ENCODE results near the gene SH3GLB1. TPM values are rescaled to one million over a fixed set of nuclear protein-coding genes. Genes with fewer than 3 reads are reported as not detected.

Gene SH3GLB1
- polyA plus RNA-seq, 1 donor from 2014 or later = 67.3 TPM

GRCh38 chr1:86713477-86713876 lies 9.1 kb downstream of the SH3GLB1 start:
- no peaks in the 10 kb centered on the region for H4K20me1 ChIP-seq (ENCODE audit: insufficient read depth)
- no peaks in the 10 kb centered on the region for H3K36me3 ChIP-seq (ENCODE audit: insufficient read depth, low read length)
- H3K27ac ChIP-seq (ENCODE audit: low read length) = no peak overlapping the region
- TF ChIP-seq TAF1 (IDR thresholded peaks at IDR 0.05; ENCODE audit: low read depth) = no peak
- TF ChIP-seq POLR2AphosphoS5 (IDR thresholded peaks at IDR 0.05) = no peak
- no peak for TF ChIP-seq EZH2 (IDR thresholded peaks at IDR 0.05; ENCODE audit: borderline replicate concordance, insufficient read depth, low read length, poor library complexity, severe bottlenecking)
- TF ChIP-seq, protein P1, sequence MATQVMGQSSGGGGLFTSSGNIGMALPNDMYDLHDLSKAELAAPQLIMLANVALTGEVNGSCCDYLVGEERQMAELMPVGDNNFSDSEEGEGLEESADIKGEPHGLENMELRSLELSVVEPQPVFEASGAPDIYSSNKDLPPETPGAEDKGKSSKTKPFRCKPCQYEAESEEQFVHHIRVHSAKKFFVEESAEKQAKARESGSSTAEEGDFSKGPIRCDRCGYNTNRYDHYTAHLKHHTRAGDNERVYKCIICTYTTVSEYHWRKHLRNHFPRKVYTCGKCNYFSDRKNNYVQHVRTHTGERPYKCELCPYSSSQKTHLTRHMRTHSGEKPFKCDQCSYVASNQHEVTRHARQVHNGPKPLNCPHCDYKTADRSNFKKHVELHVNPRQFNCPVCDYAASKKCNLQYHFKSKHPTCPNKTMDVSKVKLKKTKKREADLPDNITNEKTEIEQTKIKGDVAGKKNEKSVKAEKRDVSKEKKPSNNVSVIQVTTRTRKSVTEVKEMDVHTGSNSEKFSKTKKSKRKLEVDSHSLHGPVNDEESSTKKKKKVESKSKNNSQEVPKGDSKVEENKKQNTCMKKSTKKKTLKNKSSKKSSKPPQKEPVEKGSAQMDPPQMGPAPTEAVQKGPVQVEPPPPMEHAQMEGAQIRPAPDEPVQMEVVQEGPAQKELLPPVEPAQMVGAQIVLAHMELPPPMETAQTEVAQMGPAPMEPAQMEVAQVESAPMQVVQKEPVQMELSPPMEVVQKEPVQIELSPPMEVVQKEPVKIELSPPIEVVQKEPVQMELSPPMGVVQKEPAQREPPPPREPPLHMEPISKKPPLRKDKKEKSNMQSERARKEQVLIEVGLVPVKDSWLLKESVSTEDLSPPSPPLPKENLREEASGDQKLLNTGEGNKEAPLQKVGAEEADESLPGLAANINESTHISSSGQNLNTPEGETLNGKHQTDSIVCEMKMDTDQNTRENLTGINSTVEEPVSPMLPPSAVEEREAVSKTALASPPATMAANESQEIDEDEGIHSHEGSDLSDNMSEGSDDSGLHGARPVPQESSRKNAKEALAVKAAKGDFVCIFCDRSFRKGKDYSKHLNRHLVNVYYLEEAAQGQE (IDR thresholded peaks at IDR 0.05; ENCODE audit: borderline replicate concordance) = no peak
- no peak for TF ChIP-seq RAD21 (conservative IDR thresholded peaks at IDR 0.05)
- TF ChIP-seq SMC3 (conservative IDR thresholded peaks at IDR 0.05; ENCODE audit: poor library complexity) = no peak
- TF ChIP-seq MXI1 (conservative IDR thresholded peaks at IDR 0.05; ENCODE audit: poor library complexity, severe bottlenecking) = no peak
- no peak for TF ChIP-seq CTCF (IDR thresholded peaks at IDR 0.05; ENCODE audit: poor library complexity, severe bottlenecking)
- H3K4me2 ChIP-seq (ENCODE audit: low read length) = no peak overlapping the region
- H3K27me3 ChIP-seq (ENCODE audit: insufficient read depth, low read depth, low read length) = no peaks in the 10 kb centered on the region
- H2AFZ ChIP-seq (ENCODE audit: low read depth, low read length) = no peak overlapping the region
- no peaks in the 10 kb centered on the region for H3K9me2 ChIP-seq (ENCODE audit: insufficient read depth, low read length)
- H3F3A ChIP-seq (ENCODE audit: insufficient read depth, low read length, poor library complexity, severe bottlenecking) = no peaks in the 10 kb centered on the region
- H3K9me3 ChIP-seq (ENCODE audit: low read length) = no peaks in the 10 kb centered on the region
- peaks cover 72% of the 10 kb centered on the region for H3K79me2 ChIP-seq (replicated peaks; ENCODE audit: insufficient read depth, low read length)
- H3K4me3 ChIP-seq (ENCODE audit: low read length) = no peak overlapping the region
- H3K9ac ChIP-seq (ENCODE audit: low read length) = no peak overlapping the region

DNA sequence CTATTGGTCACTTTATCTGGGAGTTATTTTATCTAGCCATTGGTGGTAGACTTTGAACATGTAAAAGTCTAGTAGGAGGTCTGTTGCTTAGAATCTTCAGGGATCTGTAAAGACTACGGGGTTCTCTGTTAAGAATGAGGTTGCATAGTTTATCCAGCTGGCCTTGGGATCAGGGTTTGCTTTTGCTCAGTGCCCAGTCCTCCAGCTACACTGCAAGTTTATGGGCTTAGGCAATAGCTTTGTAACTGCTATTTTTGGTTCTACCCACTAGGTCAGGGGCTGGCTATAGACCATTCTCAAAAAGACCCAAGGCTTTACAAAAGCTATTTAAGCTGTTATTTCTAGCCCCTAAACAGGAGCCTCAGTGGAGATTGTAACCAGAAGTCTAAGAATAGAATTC lies 9.8 kb downstream of the SH3GLB1 start:
- H4K20me1 ChIP-seq (ENCODE audit: insufficient read depth) = no peaks in the 10 kb centered on the region
- H3K36me3 ChIP-seq (ENCODE audit: insufficient read depth, low read length) = no peaks in the 10 kb centered on the region
- no peak overlapping the region for H3K9ac ChIP-seq (ENCODE audit: low read length)

More for the DNA sequence above, 9.8 kb downstream of the SH3GLB1 start:
- no peaks in the 10 kb centered on the region for H3F3A ChIP-seq (ENCODE audit: insufficient read depth, low read length, poor library complexity, severe bottlenecking)
- no peak for TF ChIP-seq SMC3 (conservative IDR thresholded peaks at IDR 0.05; ENCODE audit: poor library complexity)
- no peak for TF ChIP-seq CTCF (IDR thresholded peaks at IDR 0.05; ENCODE audit: poor library complexity, severe bottlenecking)
- TF ChIP-seq, protein P1 (IDR thresholded peaks at IDR 0.05; ENCODE audit: borderline replicate concordance) = no peak
- TF ChIP-seq MXI1 (conservative IDR thresholded peaks at IDR 0.05; ENCODE audit: poor library complexity, severe bottlenecking) = no peak
- no peak for TF ChIP-seq POLR2AphosphoS5 (IDR thresholded peaks at IDR 0.05)
- no peak for TF ChIP-seq EZH2 (IDR thresholded peaks at IDR 0.05; ENCODE audit: borderline replicate concordance, insufficient read depth, low read length, poor library complexity, severe bottlenecking)
- no peaks in the 10 kb centered on the region for H3K9me3 ChIP-seq (ENCODE audit: low read length)
- no peak overlapping the region for H3K4me2 ChIP-seq (ENCODE audit: low read length)
- H3K27me3 ChIP-seq (ENCODE audit: insufficient read depth, low read depth, low read length) = no peaks in the 10 kb centered on the region
- no peak overlapping the region for H3K27ac ChIP-seq (ENCODE audit: low read length)
- no peak overlapping the region for H3K4me3 ChIP-seq (ENCODE audit: low read length)
- H2AFZ ChIP-seq (ENCODE audit: low read depth, low read length) = no peak overlapping the region
- H3K9me2 ChIP-seq (ENCODE audit: insufficient read depth, low read length) = no peaks in the 10 kb centered on the region
- H3K79me2 ChIP-seq (replicated peaks; ENCODE audit: insufficient read depth, low read length) = peaks cover 71% of the 10 kb centered on the region
